ENCODE measurements around the gene LACRT. TPM values are rescaled to one million over a fixed set of nuclear protein-coding genes. Genes with fewer than 3 reads are reported as not detected.

LACRT gene
- total and polyA plus RNA-seq, 2 of the 13 experiments (the other 11 are each of a cell fraction or from before 2014, with no cell fraction given): not detected

DNA sequence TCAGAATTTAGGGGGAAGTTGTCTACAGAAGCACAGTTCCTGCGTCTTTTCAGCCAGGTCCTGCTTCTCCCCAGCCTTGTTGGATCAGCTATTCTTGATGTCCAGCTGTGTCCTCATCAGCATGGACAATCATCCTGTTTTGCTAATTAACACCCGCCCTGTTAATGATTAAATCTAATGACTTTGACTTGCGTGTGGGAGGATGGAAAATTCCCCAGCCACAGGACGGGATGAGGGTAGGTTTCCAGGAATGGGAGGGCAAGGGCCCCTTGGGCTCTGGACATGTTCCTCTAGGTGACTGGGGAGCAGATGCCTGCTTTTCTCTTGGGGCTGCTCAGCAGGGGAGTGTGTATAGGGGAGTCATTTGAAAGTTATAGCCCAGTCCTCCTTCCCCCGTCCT lies 41.0 kb downstream of the LACRT start:
- H3K79me2 ChIP-seq (ENCODE audit: insufficient read depth, low read length): no peaks in the 10 kb centered on the region
- H3K27me3 ChIP-seq (ENCODE audit: control insufficient read depth in 1 of 2, insufficient read depth in 2 of 2, low read length in 2 of 2): peaks cover 2 to 50% of the 10 kb centered on the region in 2 experiments; a peak in 4 of 5 replicates
- ChIA-PET POLR2A (no interaction called here), CTCF (ENCODE audit: low intra/inter-chr PET ratio, low total read pairs) (no interaction called here)
- in situ Hi-C loops (cut with HindIII; ENCODE audit: extremely low pct_ligation_motif_present, low pct_unique_long_range_greater_than_20kb): no loop called here
- TF ChIP-seq ZFX (CRISPR knock-in tag; IDR thresholded peaks at IDR 0.05; ENCODE audit: low read depth) (no peak), SPEN (CRISPR knock-in tag; IDR thresholded peaks at IDR 0.05; ENCODE audit: low read depth) (no peak), MBD4 (IDR thresholded peaks at IDR 0.05; ENCODE audit: borderline replicate concordance, low read length) (no peak), NRL (CRISPR knock-in tag; IDR thresholded peaks at IDR 0.05; ENCODE audit: borderline replicate concordance) (no peak)
- TF ChIP-seq, protein P1, sequence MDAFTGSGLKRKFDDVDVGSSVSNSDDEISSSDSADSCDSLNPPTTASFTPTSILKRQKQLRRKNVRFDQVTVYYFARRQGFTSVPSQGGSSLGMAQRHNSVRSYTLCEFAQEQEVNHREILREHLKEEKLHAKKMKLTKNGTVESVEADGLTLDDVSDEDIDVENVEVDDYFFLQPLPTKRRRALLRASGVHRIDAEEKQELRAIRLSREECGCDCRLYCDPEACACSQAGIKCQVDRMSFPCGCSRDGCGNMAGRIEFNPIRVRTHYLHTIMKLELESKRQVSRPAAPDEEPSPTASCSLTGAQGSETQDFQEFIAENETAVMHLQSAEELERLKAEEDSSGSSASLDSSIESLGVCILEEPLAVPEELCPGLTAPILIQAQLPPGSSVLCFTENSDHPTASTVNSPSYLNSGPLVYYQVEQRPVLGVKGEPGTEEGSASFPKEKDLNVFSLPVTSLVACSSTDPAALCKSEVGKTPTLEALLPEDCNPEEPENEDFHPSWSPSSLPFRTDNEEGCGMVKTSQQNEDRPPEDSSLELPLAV (CRISPR knock-in tag; conservative IDR thresholded peaks at IDR 0.05; ENCODE audit: low read depth): no peak
- no peak overlapping the region for H3K27ac ChIP-seq (ENCODE audit: extremely low read length, insufficient read depth, low read length)
- no peak overlapping the region for H2AFZ ChIP-seq (ENCODE audit: low read length)
- intact Hi-C loops (cut with micrococcal nuclease; ENCODE audit: unreplicated experiment): no loop called here
- FAIRE-seq (no peak), DNase-seq (ENCODE audit: low spot score) (no peak), ATAC-seq (no peak)
- no peaks in the 10 kb centered on the region for H4K20me1 ChIP-seq (ENCODE audit: insufficient read depth, low read length)
- 17% methylated on average over 4 of the region's 5 CpGs for WGBS (ENCODE audit: low lambda C conversion rate)
- BruUV-seq (replicated peaks): no TSS peak
- no peaks in the 10 kb centered on the region for H3K36me3 ChIP-seq (replicated peaks in 1 of 2; ENCODE audit: control insufficient read depth in 1 of 2, insufficient read depth in 2 of 2, low read length in 2 of 2)
- no peak overlapping the region for H3K4me2 ChIP-seq (ENCODE audit: low read depth, low read length)
- no peak overlapping the region for H3K4me3 ChIP-seq (replicated peaks in 1 of 3; ENCODE audit: insufficient read depth in 1 of 3, low read depth in 2 of 3, low read length in 3 of 3)
- no peaks in the 10 kb centered on the region for H3K9me3 ChIP-seq (ENCODE audit: low read length)
- H3K9ac ChIP-seq (ENCODE audit: insufficient read depth, low read depth, low read length): no peak overlapping the region
- no peaks in the 10 kb centered on the region for H3K4me1 ChIP-seq (ENCODE audit: insufficient read depth, low read length)

DNA sequence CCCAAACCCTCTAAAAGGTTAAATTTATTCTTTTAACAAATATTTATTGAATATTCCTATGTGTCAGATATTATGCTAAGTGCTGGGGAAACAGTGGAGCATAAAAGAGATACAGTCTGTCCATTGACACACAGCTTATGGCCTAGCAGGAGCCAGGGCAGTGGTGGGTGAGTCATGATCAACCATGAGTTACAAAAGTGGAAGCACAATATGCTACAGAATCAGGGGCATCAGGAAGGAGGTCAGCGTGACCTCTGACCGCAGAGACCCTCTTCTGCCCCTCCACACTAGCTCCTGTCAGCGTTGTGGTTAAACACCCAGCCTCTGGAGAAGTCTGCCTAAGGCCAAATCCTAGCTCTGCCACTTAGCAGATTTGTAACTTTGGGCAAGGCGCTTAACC lies 41.6 kb downstream of the LACRT start:
- no peak overlapping the region for H3K9ac ChIP-seq (ENCODE audit: insufficient read depth, low read depth, low read length)
- H3K79me2 ChIP-seq (ENCODE audit: insufficient read depth, low read length): no peaks in the 10 kb centered on the region
- no peaks in the 10 kb centered on the region for H4K20me1 ChIP-seq (ENCODE audit: insufficient read depth, low read length)
- FAIRE-seq (no peak), DNase-seq (ENCODE audit: low spot score) (no peak), ATAC-seq (no peak)
- H3K4me3 ChIP-seq (replicated peaks in 1 of 3; ENCODE audit: insufficient read depth in 1 of 3, low read depth in 2 of 3, low read length in 3 of 3): no peak overlapping the region
- POLR2A ChIA-PET: no interaction called here
- in situ Hi-C loops (cut with HindIII; ENCODE audit: extremely low pct_ligation_motif_present, low pct_unique_long_range_greater_than_20kb): no loop called here
- no peaks in the 10 kb centered on the region for H3K9me3 ChIP-seq (ENCODE audit: low read length)
- peaks cover under 1% of the 10 kb centered on the region; the same call in 1 of the 2 replicates for H3K4me1 ChIP-seq (ENCODE audit: insufficient read depth, low read length)
- H3K27ac ChIP-seq (ENCODE audit: extremely low read length, insufficient read depth, low read length): no peak overlapping the region
- CTCF ChIA-PET (ENCODE audit: low intra/inter-chr PET ratio, low total read pairs): no interaction called here
- 87% methylated on average over 1 of the region's 4 CpGs for WGBS (ENCODE audit: low lambda C conversion rate)
- H2AFZ ChIP-seq (ENCODE audit: low read length): no peak overlapping the region
- BruUV-seq (replicated peaks): no TSS peak
- H3K36me3 ChIP-seq (replicated peaks in 1 of 2; ENCODE audit: control insufficient read depth in 1 of 2, insufficient read depth in 2 of 2, low read length in 2 of 2): no peaks in the 10 kb centered on the region
- H3K4me2 ChIP-seq (ENCODE audit: low read depth, low read length): no peak overlapping the region
- intact Hi-C loops (cut with micrococcal nuclease; ENCODE audit: unreplicated experiment): no loop called here
- H3K27me3 ChIP-seq (ENCODE audit: control insufficient read depth in 1 of 2, insufficient read depth in 2 of 2, low read length in 2 of 2): peaks cover 3 to 53% of the 10 kb centered on the region in 2 experiments
- TF ChIP-seq, protein P2, sequence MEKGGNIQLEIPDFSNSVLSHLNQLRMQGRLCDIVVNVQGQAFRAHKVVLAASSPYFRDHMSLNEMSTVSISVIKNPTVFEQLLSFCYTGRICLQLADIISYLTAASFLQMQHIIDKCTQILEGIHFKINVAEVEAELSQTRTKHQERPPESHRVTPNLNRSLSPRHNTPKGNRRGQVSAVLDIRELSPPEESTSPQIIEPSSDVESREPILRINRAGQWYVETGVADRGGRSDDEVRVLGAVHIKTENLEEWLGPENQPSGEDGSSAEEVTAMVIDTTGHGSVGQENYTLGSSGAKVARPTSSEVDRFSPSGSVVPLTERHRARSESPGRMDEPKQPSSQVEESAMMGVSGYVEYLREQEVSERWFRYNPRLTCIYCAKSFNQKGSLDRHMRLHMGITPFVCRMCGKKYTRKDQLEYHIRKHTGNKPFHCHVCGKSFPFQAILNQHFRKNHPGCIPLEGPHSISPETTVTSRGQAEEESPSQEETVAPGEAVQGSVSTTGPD (CRISPR knock-in tag; IDR thresholded peaks at IDR 0.05): no peak
- TF ChIP-seq MEF2D (CRISPR knock-in tag; IDR thresholded peaks at IDR 0.05) (no peak), ZNF737 (CRISPR knock-in tag; IDR thresholded peaks at IDR 0.05; ENCODE audit: borderline replicate concordance) (no peak), HCFC1 (IDR thresholded peaks at IDR 0.05; ENCODE audit: low read depth, low read length) (no peak), IKZF4 (CRISPR knock-in tag; IDR thresholded peaks at IDR 0.05; ENCODE audit: borderline replicate concordance, low read depth, not compliant biosample characterization) (no peak), GZF1 (CRISPR knock-in tag; IDR thresholded peaks at IDR 0.05) (no peak), ZNF788 (CRISPR knock-in tag; IDR thresholded peaks at IDR 0.05; ENCODE audit: borderline replicate concordance) (no peak), HOXA3 (CRISPR knock-in tag; IDR thresholded peaks at IDR 0.05) (no peak)
- TF ChIP-seq, protein P3, sequence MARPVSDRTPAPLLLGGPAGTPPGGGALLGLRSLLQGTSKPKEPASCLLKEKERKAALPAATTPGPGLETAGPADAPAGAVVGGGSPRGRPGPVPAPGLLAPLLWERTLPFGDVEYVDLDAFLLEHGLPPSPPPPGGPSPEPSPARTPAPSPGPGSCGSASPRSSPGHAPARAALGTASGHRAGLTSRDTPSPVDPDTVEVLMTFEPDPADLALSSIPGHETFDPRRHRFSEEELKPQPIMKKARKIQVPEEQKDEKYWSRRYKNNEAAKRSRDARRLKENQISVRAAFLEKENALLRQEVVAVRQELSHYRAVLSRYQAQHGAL (CRISPR knock-in tag; IDR thresholded peaks at IDR 0.05; ENCODE audit: not compliant biosample characterization): no peak
